CD4-positive, alpha-beta T cell (primary cell): ENCODE measurements around the gene TCF7L2. TPM values are rescaled to one million over a fixed set of nuclear protein-coding genes. Genes with fewer than 3 reads are reported as not detected.

Source experiments
- ATAC-seq: fragments of 200-7000 bp; cut with Tn5 transposase; one replicate; pipeline ENCODE4 v1.10.0; 2022; ENCODE audit warnings: mild to moderate bottlenecking; ENCODE audit not compliant: poor library complexity
- CTCF ChIA-PET: fragments of 350-600 bp; sonication (Branson Sonifier 250); formaldehyde crosslinking; loops from one replicate; lab custom pipeline; 2021; ENCODE audit warnings: antibody characterized with exemption, inconsistent platforms; lab: Charles Lee
- POLR2A ChIA-PET: fragments of 350-600 bp; sonication (Branson Sonifier 250); formaldehyde crosslinking; loops from one replicate; lab custom pipeline; 2021; ENCODE audit warnings: antibody characterized with exemption, inconsistent platforms; lab: Charles Lee
- DNase-seq, 14 experiments: peaks; one replicate each; pipeline ENCODE4 v3.0.0-alpha.2; 2013 to 2020; ENCODE audit warnings: mixed read lengths in 2 of 14
- H3K27ac ChIP-seq, 2 donors: one replicate each; pipeline versions ENCODE4 v1.5.1 to v1.7.0; 2013; ENCODE audit warnings: low read length in 2 of 2, low read depth in 1 of 2, mild to moderate bottlenecking in 1 of 2
- H3K27me3 ChIP-seq, 2 experiments: 1 replicate in 1 of 2; 2 replicates in 1 of 2; pipeline versions ENCODE4 v1.6.1 to v1.7.0; 2013; ENCODE audit warnings: low read length in 2 of 2, control low read depth in 1 of 2, mild to moderate bottlenecking in 1 of 2, moderate library complexity in 1 of 2; ENCODE audit not compliant: insufficient read depth in 2 of 2, control insufficient read depth in 1 of 2
- H3K36me3 ChIP-seq: one replicate; pipeline ENCODE4 v1.6.1; 2013; ENCODE audit warnings: low read length, control low read depth; ENCODE audit not compliant: insufficient read depth
- H3K4me1 ChIP-seq: one replicate; pipeline ENCODE4 v1.6.1; 2013; ENCODE audit warnings: low read length, control low read depth; ENCODE audit not compliant: insufficient read depth
- H3K4me3 ChIP-seq: one replicate; pipeline ENCODE4 v1.5.1; 2013; ENCODE audit warnings: mild to moderate bottlenecking, low read length, moderate library complexity
- H3K9me3 ChIP-seq, 2 experiments: 1 replicate in 1 of 2; 2 replicates in 1 of 2; pipeline versions ENCODE4 v1.6.1 to v1.7.0; 2013; ENCODE audit warnings: low read length in 2 of 2, mild to moderate bottlenecking in 2 of 2, control low read depth in 1 of 2, moderate library complexity in 1 of 2; ENCODE audit not compliant: control insufficient read depth in 1 of 2, insufficient read depth in 1 of 2
- H3K27ac Mint-ChIP-seq: one replicate; pipeline ENCODE4 v1.8.0; 2020; ENCODE audit warnings: mixed read lengths
- H3K27me3 Mint-ChIP-seq: one replicate; pipeline ENCODE4 v1.8.0; 2021; ENCODE audit warnings: mixed read lengths
- H3K36me3 Mint-ChIP-seq: one replicate; pipeline ENCODE4 v1.8.0; 2021; ENCODE audit warnings: low read depth, mixed read lengths
- H3K4me1 Mint-ChIP-seq: one replicate; pipeline ENCODE4 v1.8.0; 2021; ENCODE audit warnings: low read depth, mixed read lengths
- H3K4me3 Mint-ChIP-seq: one replicate; pipeline ENCODE4 v1.8.0; 2020; ENCODE audit warnings: mild to moderate bottlenecking, mixed read lengths
- H3K9me3 Mint-ChIP-seq: one replicate; pipeline ENCODE4 v1.8.0; 2020; ENCODE audit warnings: mixed read lengths
- intact Hi-C, 2 experiments: fragments of 100-400 bp; cut with DNase I in 1 of 2; cut with micrococcal nuclease in 1 of 2; formaldehyde crosslinking; loops; one replicate each; pipeline versions ENCODE4 v1.15.1 to v1.9.0; 2023 to 2025; cut with DNase I, micrococcal nuclease
- total RNA-seq, 174 experiments: library from RNA in 2 of 174; stranded (reverse) in 2 of 174; gene quantifications; one replicate each; pipeline ENCODE4 v1.2.3 and lab custom pipeline; 2021 to 2026
- TF ChIP-seq, protein P1 (sequence below): fragments of 200-600 bp; IDR thresholded peaks from one replicate; pipeline ENCODE4 v1.8.0; 2022; ENCODE audit warnings: antibody characterized with exemption, mild to moderate bottlenecking

TCF7L2 gene
- total RNA-seq, 2 experiments from 2014 or later, result 4.2 to 4.4 TPM

DNA sequence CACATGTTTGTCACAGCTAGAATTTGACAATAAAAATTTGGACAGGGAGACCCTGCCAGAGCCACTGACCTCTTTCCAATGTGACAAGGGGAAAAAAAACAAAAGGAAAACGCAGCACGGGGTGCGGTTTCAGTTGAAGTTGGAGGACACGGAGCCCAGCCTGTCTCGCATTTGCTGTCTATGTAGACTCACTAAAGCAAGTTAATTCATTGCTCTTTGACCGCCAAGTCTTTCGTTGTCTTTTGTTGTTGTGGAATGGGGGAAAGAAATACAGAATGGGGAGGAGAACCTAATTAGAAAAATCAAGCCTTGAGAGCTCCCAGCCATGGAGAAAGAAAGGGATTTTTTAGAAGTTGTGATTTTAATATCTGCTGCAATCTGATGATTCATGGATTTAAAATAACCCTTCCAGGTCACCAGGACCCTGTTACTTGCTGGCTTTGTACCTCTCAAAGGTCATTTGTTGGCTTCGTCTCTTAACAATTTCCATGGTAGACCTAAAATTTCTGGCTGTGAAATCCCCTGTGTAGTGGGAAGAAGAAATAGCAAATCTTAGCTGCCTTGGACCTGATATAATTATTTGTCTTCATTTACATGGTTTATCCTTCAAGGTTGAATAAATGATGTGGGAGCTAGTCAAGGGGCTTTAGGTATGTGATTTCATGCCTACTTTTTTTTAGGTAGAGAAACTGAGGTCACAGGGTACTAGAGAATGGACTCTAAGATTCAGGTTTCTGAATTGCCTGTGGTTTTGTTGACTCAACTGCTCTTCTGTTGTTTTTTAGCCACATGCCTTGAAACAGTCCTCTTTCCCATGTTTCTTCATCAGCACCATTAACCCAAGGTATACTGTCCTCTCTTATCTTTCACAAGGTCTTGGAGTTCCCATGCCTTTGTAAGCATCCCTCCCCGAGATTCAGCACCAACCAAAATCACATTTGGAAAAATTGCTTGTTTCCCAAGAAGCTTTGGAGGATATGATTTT, 78.7 kb downstream of the TCF7L2 start:
- H3K4me1 ChIP-seq, result no peaks in the 10 kb centered on the region
- H3K36me3 ChIP-seq, result no peaks in the 10 kb centered on the region
- Mint-ChIP-seq H3K4me3 (no peak overlapping the region), H3K9me3 (no peaks in the 10 kb centered on the region), H3K36me3 (no peaks in the 10 kb centered on the region), H3K4me1 (no peaks in the 10 kb centered on the region), H3K27me3 (peaks cover 8% of the 10 kb centered on the region), H3K27ac (no peak overlapping the region)
- intact Hi-C loops, result no loop called here
- no peak for ATAC-seq
- TF ChIP-seq, protein P1, sequence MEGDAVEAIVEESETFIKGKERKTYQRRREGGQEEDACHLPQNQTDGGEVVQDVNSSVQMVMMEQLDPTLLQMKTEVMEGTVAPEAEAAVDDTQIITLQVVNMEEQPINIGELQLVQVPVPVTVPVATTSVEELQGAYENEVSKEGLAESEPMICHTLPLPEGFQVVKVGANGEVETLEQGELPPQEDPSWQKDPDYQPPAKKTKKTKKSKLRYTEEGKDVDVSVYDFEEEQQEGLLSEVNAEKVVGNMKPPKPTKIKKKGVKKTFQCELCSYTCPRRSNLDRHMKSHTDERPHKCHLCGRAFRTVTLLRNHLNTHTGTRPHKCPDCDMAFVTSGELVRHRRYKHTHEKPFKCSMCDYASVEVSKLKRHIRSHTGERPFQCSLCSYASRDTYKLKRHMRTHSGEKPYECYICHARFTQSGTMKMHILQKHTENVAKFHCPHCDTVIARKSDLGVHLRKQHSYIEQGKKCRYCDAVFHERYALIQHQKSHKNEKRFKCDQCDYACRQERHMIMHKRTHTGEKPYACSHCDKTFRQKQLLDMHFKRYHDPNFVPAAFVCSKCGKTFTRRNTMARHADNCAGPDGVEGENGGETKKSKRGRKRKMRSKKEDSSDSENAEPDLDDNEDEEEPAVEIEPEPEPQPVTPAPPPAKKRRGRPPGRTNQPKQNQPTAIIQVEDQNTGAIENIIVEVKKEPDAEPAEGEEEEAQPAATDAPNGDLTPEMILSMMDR, result no peak
- CTCF ChIA-PET, result no interaction called here
- DNase-seq, result no peak
- peaks cover 0 to 4% of the 10 kb centered on the region in 2 experiments for H3K9me3 ChIP-seq
- no peak overlapping the region for H3K4me3 ChIP-seq
- no peak overlapping the region for H3K27ac ChIP-seq
- H3K27me3 ChIP-seq, result peaks cover 3 to 5% of the 10 kb centered on the region in 2 experiments
- POLR2A ChIA-PET, result no interaction called here

DNA sequence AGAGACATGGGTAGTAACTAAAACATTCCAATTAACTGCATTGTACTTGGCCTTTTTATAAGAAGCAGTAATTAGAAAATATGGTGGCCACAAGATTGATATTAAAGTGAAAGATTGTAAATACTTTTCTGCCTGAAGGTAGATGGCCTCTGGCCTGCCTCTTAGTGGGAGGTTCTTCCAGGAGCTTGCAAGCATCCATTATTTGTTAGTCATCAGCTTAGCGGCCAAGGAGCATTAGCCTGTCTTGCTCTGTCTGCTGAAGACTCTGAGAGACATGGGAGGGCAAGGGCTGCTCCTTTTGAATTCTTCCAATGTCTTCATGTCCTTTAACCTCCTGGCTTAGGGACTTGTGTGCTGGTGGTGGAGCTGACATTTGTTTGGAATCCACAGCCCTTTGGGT, 80.4 kb downstream of the TCF7L2 start:
- H3K9me3 Mint-ChIP-seq, result no peaks in the 10 kb centered on the region
- no peaks in the 10 kb centered on the region for H3K36me3 Mint-ChIP-seq
- H3K27ac Mint-ChIP-seq, result no peak overlapping the region
- H3K27me3 Mint-ChIP-seq, result peaks cover 8% of the 10 kb centered on the region
- no peaks in the 10 kb centered on the region for H3K4me1 Mint-ChIP-seq
- peaks cover 0 to 4% of the 10 kb centered on the region in 2 experiments for H3K9me3 ChIP-seq
- H3K36me3 ChIP-seq, result no peaks in the 10 kb centered on the region
- ChIA-PET CTCF (no interaction called here), POLR2A (no interaction called here)
- peaks cover 3 to 5% of the 10 kb centered on the region in 2 experiments for H3K27me3 ChIP-seq
- H3K4me3 Mint-ChIP-seq, result no peak overlapping the region
- DNase-seq (no peak), ATAC-seq (no peak)
- H3K4me3 ChIP-seq, result no peak overlapping the region
- TF ChIP-seq, protein P1, result no peak
- H3K27ac ChIP-seq, result no peak overlapping the region
- H3K4me1 ChIP-seq, result no peaks in the 10 kb centered on the region
- intact Hi-C loops, result no loop called here

DNA sequence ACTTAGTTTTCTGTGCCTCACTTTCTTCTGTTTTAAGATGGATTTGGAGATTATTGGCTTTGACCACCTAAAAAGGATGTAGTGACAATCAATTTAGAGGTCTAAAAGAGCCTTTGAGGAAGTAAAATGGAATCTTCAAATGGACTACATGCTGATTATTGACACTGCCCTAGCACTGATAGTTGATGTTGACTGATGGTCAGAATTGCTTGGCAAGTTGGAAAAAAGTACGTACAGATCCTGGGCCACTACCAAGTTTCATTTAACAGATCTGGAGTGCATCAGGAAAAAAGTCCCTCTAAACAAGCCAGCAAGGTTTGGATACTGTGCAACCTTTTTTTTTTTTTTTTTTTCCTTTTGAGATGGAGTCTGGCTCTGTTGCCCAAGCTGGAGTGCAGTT, 81.1 kb downstream of the TCF7L2 start:
- ATAC-seq (no peak), DNase-seq (no peak)
- ChIA-PET POLR2A (no interaction called here), CTCF (no interaction called here)
- Histone ChIP-seq H3K36me3 (no peaks in the 10 kb centered on the region), H3K4me3 (no peak overlapping the region), H3K4me1 (no peaks in the 10 kb centered on the region), H3K27me3 (peaks cover 3 to 5% of the 10 kb centered on the region in 2 experiments), H3K27ac (no peak overlapping the region), H3K9me3 (peaks cover 0 to 4% of the 10 kb centered on the region in 2 experiments)
- Mint-ChIP-seq H3K4me3 (no peak overlapping the region), H3K27ac (no peak overlapping the region), H3K4me1 (no peaks in the 10 kb centered on the region), H3K36me3 (no peaks in the 10 kb centered on the region), H3K9me3 (no peaks in the 10 kb centered on the region), H3K27me3 (peaks cover 8% of the 10 kb centered on the region)
- intact Hi-C loops, result no loop called here
- TF ChIP-seq, protein P1, result no peak
